HG03196 (cell line): ENCODE measurements around the gene CCZ1B.
"Not testable (repeated sequence)": the region's sequence is repeated elsewhere in the genome, so short reads cannot be mapped to it uniquely, and the experiment has no call there.

Experiments used
- ATAC-seq: cut with Tn5 transposase; IDR thresholded peaks from one replicate; pipeline ENCODE4 v1.9.1; 2021; ENCODE audit not compliant: unreplicated experiment

CCZ1B gene

GRCh38 chr7:6831018-6831725 is 5.1 kb upstream of the CCZ1B start:
- ATAC-seq: no peak

- ATAC-seq: not testable (repeated sequence)
Measured at GRCh38 chr7:6830026-6830425, 4.0 kb upstream of the CCZ1B start.

- ATAC-seq: not testable (repeated sequence)
Measured at GRCh38 chr7:6829616-6830015, 3.5 kb upstream of the CCZ1B start.

- not testable (repeated sequence) for ATAC-seq
Measured at GRCh38 chr7:6827180-6827579, 1.1 kb upstream of the CCZ1B start.

GRCh38 chr7:6825236-6826125 is 594 bp downstream of the CCZ1B start:
- ATAC-seq: peak; percentile 44

GRCh38 chr7:6821622-6822021 is 4.5 kb downstream of the CCZ1B start:
- ATAC-seq: not testable (repeated sequence)

- not testable (repeated sequence) for ATAC-seq
Measured at GRCh38 chr7:6815470-6815869, 10.6 kb downstream of the CCZ1B start.

GRCh38 chr7:6813011-6813410 is 13.1 kb downstream of the CCZ1B start:
- ATAC-seq: not testable (repeated sequence)

GRCh38 chr7:6807959-6808358 is 18.1 kb downstream of the CCZ1B start:
- not testable (repeated sequence) for ATAC-seq

- ATAC-seq: not testable (repeated sequence)
Measured at GRCh38 chr7:6807393-6807918, 18.6 kb downstream of the CCZ1B start.

- ATAC-seq: not testable (repeated sequence)
Measured at GRCh38 chr7:6800331-6800730, 25.7 kb downstream of the CCZ1B start.

GRCh38 chr7:6799887-6800286 is 26.2 kb downstream of the CCZ1B start:
- ATAC-seq: not testable (repeated sequence)

- not testable (repeated sequence) for ATAC-seq
Measured at GRCh38 chr7:6798047-6798446, 28.0 kb downstream of the CCZ1B start.

GRCh38 chr7:6797218-6797617 is 28.9 kb downstream of the CCZ1B start:
- ATAC-seq: not testable (repeated sequence)

GRCh38 chr7:6794276-6794675 is 31.8 kb downstream of the CCZ1B start:
- not testable (repeated sequence) for ATAC-seq

GRCh38 chr7:6792113-6792872 is 33.8 kb downstream of the CCZ1B start:
- not testable (repeated sequence) for ATAC-seq

- ATAC-seq: not testable (repeated sequence)
Measured at GRCh38 chr7:6789353-6789752, 36.7 kb downstream of the CCZ1B start.

- ATAC-seq: not testable (repeated sequence)
Measured at GRCh38 chr7:6781581-6781980, 44.5 kb downstream of the CCZ1B start.

- not testable (repeated sequence) for ATAC-seq
Measured at GRCh38 chr7:6761186-6761585, 64.9 kb downstream of the CCZ1B start.

GRCh38 chr7:6753964-6754363 is 72.1 kb downstream of the CCZ1B start, which contains the start of gene RSPH10B2:
Gene RSPH10B2, plus strand, starts transcription at chr7:6754103. Its CDS starts 3,575 bp downstream, at chr7:6757678.
- ATAC-seq: not testable (repeated sequence)

- not testable (repeated sequence) for ATAC-seq
Measured at GRCh38 chr7:6750173-6750572, 75.9 kb downstream of the CCZ1B start.
